Fibroblast of lung (primary cell): Measurements from ENCODE around the gene FBL. TPM values are rescaled to one million over a fixed set of nuclear protein-coding genes. Genes with fewer than 3 reads are reported as not detected.

Experiments
- DNase-seq, 2 donors: peaks; one replicate each; pipeline versions ENCODE4 v3.0.0 to v3.0.0-alpha.2; 2010; ENCODE audit warnings: low read depth in 2 of 2
- H2AFZ ChIP-seq: 2 replicates; pipeline ENCODE4 v1.5.1; 2012; ENCODE audit warnings: low read length, control low read depth, inconsistent platforms
- H3K27ac ChIP-seq: 2 replicates; pipeline ENCODE4 v1.5.1; 2011; ENCODE audit warnings: low read length, control low read depth; ENCODE audit not compliant: insufficient read depth
- H3K27me3 ChIP-seq: 2 replicates; pipeline ENCODE4 v1.5.1; 2011; ENCODE audit warnings: mild to moderate bottlenecking, low read length; ENCODE audit not compliant: control insufficient read depth, insufficient read depth
- H3K36me3 ChIP-seq: 2 replicates; pipeline ENCODE4 v1.5.1; 2011; ENCODE audit warnings: low read length; ENCODE audit not compliant: control insufficient read depth, insufficient read depth
- H3K4me1 ChIP-seq: 2 replicates; pipeline ENCODE4 v1.5.1; 2011; ENCODE audit warnings: low read length; ENCODE audit not compliant: control insufficient read depth, insufficient read depth; ENCODE audit errors: extremely low read depth
- H3K4me2 ChIP-seq: 2 replicates; pipeline ENCODE4 v1.5.1; 2011; ENCODE audit warnings: low read length, control low read depth; ENCODE audit not compliant: insufficient read depth; ENCODE audit errors: extremely low read depth
- H3K4me3 ChIP-seq, 4 experiments: fragments of 200-600 bp in 1 of 4; sonication (generic) in 1 of 4; replicated peaks in 1 of 4; 2 replicates each; pipeline ENCODE4 v1.5.1; 2011 to 2016; ENCODE audit warnings: low read length in 4 of 4, low read depth in 3 of 4, mild to moderate bottlenecking in 3 of 4, control low read depth in 2 of 4, inconsistent platforms in 1 of 4, mixed read lengths in 1 of 4; ENCODE audit not compliant: insufficient read depth in 1 of 4; ENCODE audit errors: control extremely low read depth in 1 of 4
- H3K79me2 ChIP-seq: 2 replicates; pipeline ENCODE4 v1.5.1; 2012; ENCODE audit warnings: mild to moderate bottlenecking, low read length, inconsistent platforms; ENCODE audit not compliant: control insufficient read depth, insufficient read depth
- H3K9ac ChIP-seq: 2 replicates; pipeline ENCODE4 v1.5.1; 2011; ENCODE audit warnings: mild to moderate bottlenecking, low read length, control low read depth; ENCODE audit not compliant: insufficient read depth
- H3K9me3 ChIP-seq: 2 replicates; pipeline ENCODE4 v1.5.1; 2012; ENCODE audit warnings: low read depth, low read length; ENCODE audit not compliant: control insufficient read depth, insufficient read depth
- H4K20me1 ChIP-seq: 2 replicates; pipeline ENCODE4 v1.5.1; 2011; ENCODE audit warnings: low read length; ENCODE audit not compliant: control insufficient read depth, insufficient read depth; ENCODE audit errors: extremely low read depth
- CTCF ChIP-seq, 2 donors: IDR thresholded peaks in 1 of 2; conservative IDR thresholded peaks in 1 of 2; 1 replicate in 1 of 2; 2 replicates in 1 of 2; pipeline ENCODE4 v1.5.1; 2011 to 2012; ENCODE audit warnings: low read length in 2 of 2, control low read depth in 1 of 2, inconsistent platforms in 1 of 2, low read depth in 1 of 2, mild to moderate bottlenecking in 1 of 2
- EZH2 ChIP-seq: IDR thresholded peaks from 2 replicates; pipeline ENCODE4 v1.5.1; 2012; ENCODE audit warnings: low read length, control low read depth, mild to moderate bottlenecking; ENCODE audit errors: missing control alignments
- polyA plus RNA-seq, 2 donors: library from polyadenylated mRNA; depleted of rRNA in 1 of 2; stranded (reverse) in 1 of 2; unstranded in 1 of 2; fragments of >200 nt; gene quantifications; 2 replicates each; pipeline ENCODE4 v1.2.1, GENCODE V29; 2011 to 2012; ENCODE audit warnings: missing spikeins in 1 of 2
- total RNA-seq: library from RNA; depleted of rRNA; stranded (reverse); fragments of >200 nt; gene quantifications from 2 replicates; pipeline ENCODE4 v1.2.1, GENCODE V29; 2014

Gene FBL
- total and polyA plus RNA-seq, 2 donors (not counting 1 experiment from before 2014, with no cell fraction given) = 127 to 177 TPM

GRCh38 chr19:39874404-39874803 lies 28.2 kb upstream of the FBL start:
- H4K20me1 ChIP-seq = no peaks in the 10 kb centered on the region
- H3K36me3 ChIP-seq = no peaks in the 10 kb centered on the region
- no peaks in the 10 kb centered on the region for H3K9me3 ChIP-seq
- H2AFZ ChIP-seq = no peak overlapping the region
- H3K27me3 ChIP-seq = no peaks in the 10 kb centered on the region
- H3K27ac ChIP-seq = no peak overlapping the region
- H3K4me3 ChIP-seq = no peak overlapping the region
- no peak for DNase-seq
- TF ChIP-seq EZH2 (no peak), CTCF (conservative IDR thresholded peaks at IDR 0.05 in 1 of 2, IDR thresholded peaks at IDR 0.05 in 1 of 2; ENCODE audit: low read depth in 1 of 2, low read length in 2 of 2) (no peak)
- H3K79me2 ChIP-seq = no peaks in the 10 kb centered on the region
- no peak overlapping the region for H3K9ac ChIP-seq
- H3K4me2 ChIP-seq = no peak overlapping the region
- no peaks in the 10 kb centered on the region for H3K4me1 ChIP-seq

GRCh38 chr19:39873385-39873784 lies 27.2 kb upstream of the FBL start:
- TF ChIP-seq CTCF (conservative IDR thresholded peaks at IDR 0.05 in 1 of 2, IDR thresholded peaks at IDR 0.05 in 1 of 2; ENCODE audit: low read depth in 1 of 2, low read length in 2 of 2) (no peak), EZH2 (no peak)
- Histone ChIP-seq H3K9ac (no peak overlapping the region), H3K4me1 (no peaks in the 10 kb centered on the region), H4K20me1 (no peaks in the 10 kb centered on the region), H2AFZ (no peak overlapping the region), H3K9me3 (no peaks in the 10 kb centered on the region), H3K4me3 (no peak overlapping the region), H3K36me3 (no peaks in the 10 kb centered on the region), H3K27me3 (no peaks in the 10 kb centered on the region), H3K27ac (no peak overlapping the region), H3K4me2 (no peak overlapping the region), H3K79me2 (no peaks in the 10 kb centered on the region)
- DNase-seq = no peak

GRCh38 chr19:39871886-39872866 lies 26.0 kb upstream of the FBL start:
- H2AFZ ChIP-seq = no peak overlapping the region
- H3K9me3 ChIP-seq = no peaks in the 10 kb centered on the region
- no peak overlapping the region for H3K4me2 ChIP-seq
- no peaks in the 10 kb centered on the region for H3K36me3 ChIP-seq
- H3K79me2 ChIP-seq = no peaks in the 10 kb centered on the region
- no peaks in the 10 kb centered on the region for H4K20me1 ChIP-seq
- no peak overlapping the region for H3K27ac ChIP-seq
- H3K4me3 ChIP-seq = no peak overlapping the region
- no peak overlapping the region for H3K9ac ChIP-seq
- TF ChIP-seq EZH2 (no peak), CTCF (conservative IDR thresholded peaks at IDR 0.05 in 1 of 2, IDR thresholded peaks at IDR 0.05 in 1 of 2; ENCODE audit: low read depth in 1 of 2, low read length in 2 of 2) (no peak)
- no peak for DNase-seq
- no peaks in the 10 kb centered on the region for H3K27me3 ChIP-seq
- no peaks in the 10 kb centered on the region for H3K4me1 ChIP-seq
